Ovary (tissue), 3 donors: Measurements from ENCODE around the gene COQ4.

Source experiments
- CTCF ChIP-seq, 3 donors: fragments of 450-650 bp in 2 of 3; fragments of 200-600 bp in 1 of 3; IDR thresholded peaks; one replicate each; pipeline versions ENCODE4 v1.5.1 to v1.8.0; 2016 to 2022; ENCODE audit warnings: antibody characterized with exemption in 3 of 3, mild to moderate bottlenecking in 1 of 3
- POLR2A ChIP-seq: fragments of 450-650 bp; IDR thresholded peaks from one replicate; pipeline ENCODE4 v1.6.1; 2017; ENCODE audit warnings: antibody characterized with exemption, mild to moderate bottlenecking, moderate library complexity
- donor health status: DM: no; HTN: no; CAD: no.

DNA sequence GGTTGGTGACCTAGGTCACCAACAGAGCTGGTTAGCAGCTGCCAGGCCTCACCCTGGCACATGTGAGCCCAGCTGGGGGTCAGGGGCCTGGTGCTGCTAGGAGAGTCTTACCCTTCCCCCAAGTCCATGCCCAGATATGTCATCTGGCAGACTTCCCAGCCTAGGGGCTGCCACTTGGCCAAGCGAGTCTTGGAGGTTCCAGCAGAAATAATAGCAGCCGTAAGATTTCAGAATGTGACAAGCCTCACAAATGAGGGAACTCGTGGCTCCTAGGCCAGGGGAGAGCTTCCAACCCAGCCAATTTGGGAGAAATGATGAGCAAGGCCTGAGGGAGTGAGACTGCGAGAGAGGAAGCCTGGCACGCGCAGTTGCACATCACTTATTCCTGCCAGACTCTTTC, 59.6 kb downstream of the COQ4 start:
- TF ChIP-seq POLR2A (no peak), CTCF (IDR thresholded peaks at IDR 0.05) (no peak)
